Stimulated activated CD8-positive, alpha-beta memory T cell treated with anti-CD3 and anti-CD28 coated beads, Interleukin-2, amount 100 ng/mL, for 48 hours (primary cell): ENCODE results near the gene HCN3.
"Not testable (repeated sequence)": the region's sequence is repeated elsewhere in the genome, so short reads cannot be mapped to it uniquely, and the experiment has no call there.

ENCODE experiments used
- DNase-seq, 2 donors: peaks; one replicate each; pipeline ENCODE4 v3.0.0-alpha.2; 2020; ENCODE audit warnings: low read depth in 2 of 2

The HCN3 gene

DNA sequence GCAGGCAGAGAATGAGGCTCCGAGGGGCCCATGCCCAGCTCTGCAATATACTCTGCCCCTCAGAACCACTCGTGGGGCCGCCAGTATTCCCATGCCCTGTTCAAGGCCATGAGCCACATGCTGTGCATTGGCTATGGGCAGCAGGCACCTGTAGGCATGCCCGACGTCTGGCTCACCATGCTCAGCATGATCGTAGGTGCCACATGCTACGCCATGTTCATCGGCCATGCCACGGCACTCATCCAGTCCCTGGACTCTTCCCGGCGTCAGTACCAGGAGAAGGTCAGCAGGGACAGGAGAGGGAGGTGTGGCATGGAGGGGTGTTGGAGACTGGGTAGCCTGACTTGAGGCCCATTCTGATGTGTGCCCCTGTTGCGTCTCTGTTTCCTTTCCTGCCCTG is 7.2 kb downstream of the HCN3 start:
- DNase-seq = no peak

GRCh38 chr1:155285063-155285462 is 7.8 kb downstream of the HCN3 start:
- no peak for DNase-seq

- DNase-seq = no peak
Measured at GRCh38 chr1:155285631-155286044, 8.4 kb downstream of the HCN3 start.

- no peak for DNase-seq
Measured at GRCh38 chr1:155286544-155286943, 9.3 kb downstream of the HCN3 start.

GRCh38 chr1:155287987-155288543 is 10.8 kb downstream of the HCN3 start:
- no peak for DNase-seq

GRCh38 chr1:155291006-155291405 is 13.7 kb downstream of the HCN3 start:
- not testable (repeated sequence) for DNase-seq

- DNase-seq = no peak
Measured at GRCh38 chr1:155293086-155293749, 16.0 kb downstream of the HCN3 start.

GRCh38 chr1:155294520-155295182 is 17.4 kb downstream of the HCN3 start:
- DNase-seq = no peak

DNA sequence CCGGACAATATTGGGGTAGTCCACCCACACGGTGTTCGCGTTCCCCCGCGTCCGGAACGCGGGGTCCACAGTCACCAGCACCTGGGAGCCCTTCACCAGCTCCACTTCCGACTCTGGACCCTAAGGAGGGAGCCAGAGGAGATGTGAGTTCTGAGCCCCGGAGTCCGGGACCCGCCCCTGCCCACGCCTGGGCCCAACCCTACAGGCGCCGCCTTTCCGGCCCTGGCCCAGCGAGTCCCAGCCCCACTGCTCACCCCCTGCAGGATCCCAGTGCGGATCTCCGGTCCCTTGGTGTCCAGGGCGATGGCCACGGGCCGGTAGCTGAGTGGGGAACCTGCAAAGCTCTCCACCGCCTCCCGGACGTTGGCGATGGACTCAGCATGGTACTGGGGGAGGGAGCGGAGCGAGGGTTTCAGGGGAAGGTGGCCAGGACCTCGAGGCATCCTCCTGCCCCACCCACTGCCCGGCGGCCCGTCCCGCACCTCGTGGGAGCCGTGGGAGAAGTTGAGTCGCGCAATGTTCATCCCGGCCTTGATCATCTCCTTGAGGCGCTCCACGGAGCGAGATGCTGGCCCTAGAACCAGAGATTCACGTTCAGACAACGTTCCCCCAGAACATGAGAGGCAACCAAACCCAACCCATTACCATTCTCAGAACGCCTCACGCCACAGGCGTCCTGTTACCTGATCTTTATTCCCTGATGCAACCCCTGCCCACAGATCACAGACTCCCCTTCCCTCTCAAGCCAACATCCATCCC is 18.1 kb downstream of the HCN3 start:
- DNase-seq = no peak

DNA sequence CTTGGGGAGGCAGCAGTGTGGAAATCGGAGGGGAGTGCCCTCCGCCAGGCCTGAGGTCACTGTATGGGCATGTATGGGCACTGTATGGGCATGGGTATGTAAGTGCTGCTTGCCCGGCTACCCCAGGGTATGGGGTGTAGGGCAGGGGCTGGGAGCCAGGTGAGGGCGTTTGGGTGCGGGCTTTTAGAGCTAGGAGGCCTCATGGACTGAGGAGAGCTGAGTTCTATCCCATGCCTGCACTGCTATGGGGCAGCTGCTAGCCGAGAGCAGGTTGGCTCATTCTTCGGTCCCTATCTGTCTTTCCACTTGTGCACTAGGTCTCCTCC is 18.6 kb downstream of the HCN3 start:
- DNase-seq = no peak

- no peak for DNase-seq
Measured at GRCh38 chr1:155296661-155297060, 19.4 kb downstream of the HCN3 start.

DNA sequence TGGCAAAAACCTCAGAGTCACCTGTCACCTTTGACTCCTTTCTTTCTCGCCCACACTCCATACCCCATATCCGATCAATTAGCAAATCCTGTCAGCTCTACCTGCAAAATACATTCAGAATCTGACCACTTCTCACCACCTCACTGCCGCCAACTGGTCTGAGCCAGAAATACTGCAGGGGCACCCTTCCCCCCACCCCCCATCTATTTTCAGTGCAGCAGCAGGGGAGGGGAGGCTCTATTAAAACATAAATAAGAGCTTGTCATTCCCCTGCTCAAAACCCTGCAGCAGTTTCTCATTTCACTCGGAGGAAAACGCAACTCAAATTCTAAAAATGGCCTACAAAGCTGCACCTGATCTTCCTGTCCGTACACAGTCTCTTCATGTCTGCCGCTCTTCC is 20.1 kb downstream of the HCN3 start:
- DNase-seq = no peak

DNA sequence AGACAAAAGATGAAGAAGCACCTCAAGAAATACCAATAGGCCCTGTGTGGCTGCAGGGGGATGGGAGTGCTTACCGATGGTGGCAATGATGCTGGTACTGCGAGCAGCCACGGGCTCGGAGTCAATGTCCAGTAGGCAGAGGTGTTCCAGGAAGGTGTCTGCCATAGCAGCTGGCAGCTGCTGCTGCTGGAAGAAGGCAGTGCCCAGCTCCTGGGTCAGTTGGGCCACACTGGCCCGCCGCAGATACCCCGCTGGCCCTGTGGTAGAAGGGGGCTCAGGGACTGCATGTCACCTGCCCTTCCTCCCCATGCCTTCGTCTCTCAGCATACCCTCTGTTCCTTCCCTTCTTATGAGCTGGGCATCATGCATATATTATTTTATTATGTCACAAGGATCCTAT is 22.8 kb downstream of the HCN3 start:
- DNase-seq = no peak

DNA sequence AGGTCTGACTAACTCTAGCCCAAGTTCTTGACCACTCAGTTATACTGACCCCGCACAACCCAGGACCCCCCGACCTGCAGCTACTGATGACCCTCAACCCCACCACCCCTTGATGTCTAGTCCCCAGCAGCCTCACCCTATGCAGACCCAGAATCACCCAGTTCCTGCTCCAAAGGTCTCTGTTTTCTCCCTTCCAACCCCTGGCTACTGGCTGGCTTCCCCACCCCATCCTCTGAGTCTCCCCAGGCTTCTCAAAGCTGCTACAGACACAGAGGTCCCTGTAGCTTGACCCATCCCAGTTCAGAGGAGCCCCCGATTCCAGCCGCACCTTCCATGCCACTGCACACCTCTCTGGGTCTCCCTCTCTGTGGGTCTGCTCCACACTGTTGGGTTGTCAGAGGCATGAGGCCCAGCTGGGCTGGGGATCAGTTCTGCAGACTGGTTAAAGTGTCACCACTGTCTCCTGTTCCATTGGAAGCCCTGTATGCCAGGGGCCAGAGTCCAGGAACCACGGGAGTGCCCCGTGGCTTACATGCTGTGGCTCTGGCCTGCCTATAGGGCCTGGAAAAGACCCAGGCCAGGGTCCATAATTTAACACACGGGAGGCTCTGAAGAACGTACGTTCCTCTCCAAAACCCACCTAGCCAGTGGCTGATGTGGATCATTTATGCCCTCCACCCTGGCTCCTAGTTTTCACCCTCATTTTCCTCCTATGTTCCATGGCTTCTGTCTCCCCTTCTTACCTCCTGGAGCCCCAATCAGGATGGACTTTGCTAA is 23.5 kb downstream of the HCN3 start:
- no peak for DNase-seq

- DNase-seq = no peak
Measured at GRCh38 chr1:155301342-155301841, 24.1 kb downstream of the HCN3 start, which contains the start of gene PKLR. Gene PKLR (minus strand): TSS chr1:155301438. CDS start chr1:155301395, 43 bp downstream.

DNA sequence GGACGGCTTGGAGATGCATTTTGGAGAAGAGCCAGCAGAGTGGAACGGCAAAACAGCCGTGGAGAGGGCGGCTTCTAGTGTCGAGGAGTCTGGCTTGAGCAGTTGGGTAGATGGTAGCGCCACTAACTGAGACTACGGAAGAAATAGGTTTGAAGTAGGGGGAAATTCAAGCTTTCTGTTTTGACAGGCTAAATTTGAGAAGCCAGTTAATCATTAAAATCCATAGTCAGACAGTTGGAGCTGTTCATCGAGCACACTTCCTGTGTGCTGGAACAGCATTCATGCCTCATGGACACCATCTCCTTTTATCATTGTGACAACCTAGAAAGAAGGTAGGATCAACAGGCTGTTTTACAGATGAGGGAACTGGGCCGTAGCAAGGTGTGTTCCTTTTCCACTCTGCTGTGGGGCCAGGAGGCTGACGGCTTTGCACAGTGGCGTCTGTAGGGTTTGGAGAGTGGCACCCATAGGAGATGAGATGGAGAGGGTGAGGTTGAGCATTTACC is 27.3 kb downstream of the HCN3 start:
- DNase-seq = no peak

- no peak for DNase-seq
Measured at GRCh38 chr1:155305881-155306391, 28.7 kb downstream of the HCN3 start.

GRCh38 chr1:155307247-155307740 is 30.0 kb downstream of the HCN3 start:
- no peak for DNase-seq

- DNase-seq = peak; percentile 94 to 96
Measured at GRCh38 chr1:155308493-155309422, 31.5 kb downstream of the HCN3 start, which contains the start of gene FDPS. Gene FDPS (plus strand): TSS chr1:155308866. CDS start chr1:155309790, 924 bp downstream.
